SK-N-SH (cell line): Measurements from ENCODE around the gene PBXIP1. TPM values are rescaled to one million over a fixed set of nuclear protein-coding genes. Genes with fewer than 3 reads are reported as not detected.

Source experiments
- CTCF ChIA-PET: fragments of 300-600, 350-600 bp; formaldehyde crosslinking; extraction: SDS; loops from one replicate; lab custom pipeline; 2021; lab: Yijun Ruan, JAX
- POLR2A ChIA-PET: fragments of 350-600 bp; sonication (Branson Sonifier 250); formaldehyde crosslinking; extraction: SDS; loops from one replicate; lab custom pipeline; 2020; ENCODE audit warnings: antibody characterized with exemption, inconsistent platforms; lab: Yijun Ruan, JAX
- DNase-seq: peaks from one replicate; pipeline ENCODE4 v3.0.0; 2012
- H2AFZ ChIP-seq: fragments of 200-600 bp; sonication (generic); 2 replicates; pipeline ENCODE4 v1.8.1; 2016; ENCODE audit warnings: antibody characterized with exemption, mild to moderate bottlenecking, low read depth
- H3F3A ChIP-seq: fragments of 200-600 bp; sonication (generic); replicated peaks from 2 replicates; pipeline ENCODE3; 2016; ENCODE audit warnings: antibody characterized with exemption, mild to moderate bottlenecking; ENCODE audit not compliant: insufficient read depth
- H3K27ac ChIP-seq, 2 experiments: fragments of 200-500 bp in 1 of 2; fragments of 200-600 bp in 1 of 2; sonication (Bioruptor generic) in 1 of 2; sonication (generic), shearing (Covaris generic) in 1 of 2; 2 replicates each; pipeline versions ENCODE4 v1.5.1 to v1.6.1; 2014 to 2016; ENCODE audit warnings: low read depth in 2 of 2, inconsistent platforms in 1 of 2, low read length in 1 of 2, mild to moderate bottlenecking in 1 of 2, mixed read lengths in 1 of 2
- H3K27me3 ChIP-seq: fragments of 200-600 bp; sonication (generic), shearing (Covaris generic); 2 replicates; pipeline ENCODE4 v1.6.1; 2016; ENCODE audit warnings: mixed run types; ENCODE audit not compliant: insufficient read depth
- H3K36me3 ChIP-seq, 2 experiments: fragments of 200-500 bp in 1 of 2; fragments of 200-600 bp in 1 of 2; sonication (Bioruptor generic) in 1 of 2; sonication (generic) in 1 of 2; replicated peaks in 1 of 2; 2 replicates each; pipeline versions ENCODE3 to v1.5.1; 2014 to 2016; ENCODE audit warnings: low read length in 1 of 2, mild to moderate bottlenecking in 1 of 2; ENCODE audit not compliant: insufficient read depth in 2 of 2, control insufficient read depth in 1 of 2
- H3K4me1 ChIP-seq, 2 experiments: fragments of 200-500 bp in 1 of 2; fragments of 200-600 bp in 1 of 2; sonication (Bioruptor generic) in 1 of 2; sonication (generic), shearing (Covaris generic) in 1 of 2; 2 replicates each; pipeline versions ENCODE4 v1.5.1 to v1.6.1; 2014 to 2016; ENCODE audit warnings: low read depth in 1 of 2, low read length in 1 of 2, mixed run types in 1 of 2; ENCODE audit not compliant: insufficient read depth in 2 of 2, control insufficient read depth in 1 of 2
- H3K4me2 ChIP-seq: fragments of 200-600 bp; sonication (generic), shearing (Covaris generic); 2 replicates; pipeline ENCODE4 v1.6.1; 2017; ENCODE audit warnings: mixed run types
- H3K4me3 ChIP-seq, 2 experiments: fragments of 200-500 bp in 1 of 2; fragments of 200-600 bp in 1 of 2; sonication (Bioruptor generic) in 1 of 2; sonication (generic), shearing (Covaris generic) in 1 of 2; 2 replicates each; pipeline versions ENCODE4 v1.5.1 to v1.8.1; 2014 to 2016; ENCODE audit warnings: low read depth in 2 of 2, inconsistent platforms in 1 of 2, low read length in 1 of 2, mild to moderate bottlenecking in 1 of 2, mixed read lengths in 1 of 2, moderate library complexity in 1 of 2
- H3K79me2 ChIP-seq: fragments of 200-600 bp; sonication (generic); 2 replicates; pipeline ENCODE4 v1.8.1; 2017; ENCODE audit warnings: mild to moderate bottlenecking; ENCODE audit not compliant: insufficient read depth
- H3K9ac ChIP-seq: fragments of 200-600 bp; sonication (generic); 2 replicates; pipeline ENCODE4 v1.6.1; 2017; ENCODE audit warnings: mixed run types
- H3K9me2 ChIP-seq: fragments of 200-600 bp; sonication (generic); 2 replicates; pipeline ENCODE4 v1.6.1; 2017; ENCODE audit warnings: mixed run types
- H3K9me3 ChIP-seq: fragments of 200-600 bp; sonication (generic); 2 replicates; pipeline ENCODE4 v1.6.1; 2017; ENCODE audit warnings: mixed run types, mild to moderate bottlenecking, moderate library complexity
- H4K20me1 ChIP-seq: fragments of 200-600 bp; sonication (generic); 2 replicates; pipeline ENCODE4 v1.6.1; 2017; ENCODE audit warnings: mild to moderate bottlenecking, mixed run types; ENCODE audit not compliant: insufficient read depth
- CTCF ChIP-seq: fragments of 200-600 bp; sonication (generic); IDR thresholded peaks from 2 replicates; pipeline ENCODE4 v1.6.1; 2017; ENCODE audit warnings: antibody characterized with exemption, mild to moderate bottlenecking, moderate library complexity
- ELF1 ChIP-seq: IDR thresholded peaks from 2 replicates; pipeline ENCODE4 v1.4.0; 2012
- EP300 ChIP-seq, 2 experiments: IDR thresholded peaks; 2 replicates each; pipeline versions ENCODE4 v1.4.0 to v1.6.1; 2012; ENCODE audit warnings: borderline replicate concordance in 1 of 2, low read depth in 1 of 2, low read length in 1 of 2
- FOXJ3 ChIP-seq: sonication (generic); formaldehyde crosslinking; IDR thresholded peaks from 2 replicates; pipeline ENCODE4 v1.5.1; 2020; ENCODE audit warnings: mild to moderate bottlenecking, missing genetic modification reagents
- GATA2 ChIP-seq: sonication (generic); formaldehyde crosslinking; IDR thresholded peaks from 2 replicates; pipeline ENCODE4 v1.5.0; 2020; ENCODE audit warnings: mild to moderate bottlenecking, missing genetic modification reagents
- MAX ChIP-seq: IDR thresholded peaks from 2 replicates; pipeline ENCODE4 v1.4.0; 2012; ENCODE audit warnings: low read depth
- MXI1 ChIP-seq: IDR thresholded peaks from 2 replicates; pipeline ENCODE4 v1.6.1; 2012; ENCODE audit warnings: mild to moderate bottlenecking, low read depth, low read length, improper control_type of control experiment
- RAD21 ChIP-seq: IDR thresholded peaks from 2 replicates; pipeline ENCODE4 v1.6.1; 2012; ENCODE audit warnings: mild to moderate bottlenecking, low read length
- RCOR1 ChIP-seq: fragments of 150-350 bp; IDR thresholded peaks from 2 replicates; pipeline ENCODE4 v1.6.1; 2017; ENCODE audit warnings: antibody characterized with exemption, low read length
- SIN3A ChIP-seq: IDR thresholded peaks from 2 replicates; pipeline ENCODE4 v1.6.1; 2012; ENCODE audit warnings: low read depth, mild to moderate bottlenecking, low read length, moderate library complexity, borderline replicate concordance
- SMC3 ChIP-seq: IDR thresholded peaks from 2 replicates; pipeline ENCODE4 v1.6.1; 2012; ENCODE audit warnings: low read depth, low read length, improper control_type of control experiment
- TAF1 ChIP-seq: IDR thresholded peaks from 2 replicates; pipeline ENCODE4 v1.6.1; 2012; ENCODE audit warnings: low read depth, mild to moderate bottlenecking, low read length, moderate library complexity, borderline replicate concordance
- USF2 ChIP-seq: fragments of 150-350 bp; IDR thresholded peaks from 2 replicates; pipeline ENCODE4 v1.6.1; 2017; ENCODE audit warnings: antibody characterized with exemption, low read length, low read depth, borderline replicate concordance
- WGBS: methylation state at CpG from one replicate; pipeline ENCODE4 v1.1.6; 2017; ENCODE audit warnings: low lambda C conversion rate; 5-methylcytosine and 5-hydroxymethylcytosine counted together
- polyA plus RNA-seq, 3 experiments: library from polyadenylated mRNA; depleted of rRNA; stranded (reverse); fragments of >200 nt; gene quantifications; 2 replicates each; pipeline ENCODE4 v1.2.3, GENCODE V29; 2012

Gene PBXIP1
- polyA plus RNA-seq, 1 of the 3 experiments (the other 2 are of a cell fraction) = 55.9 TPM

- POLR2A ChIA-PET = interaction anchor here (0.7 to 3.0 kb wide), 7 partner anchors 12 to 44 kb away, joined by 3 to 18 read pairs (median 3); partner anchors contain the start of genes FLAD1, PBXIP1, PYGO2 and SHC1
- H3K27me3 ChIP-seq = no peaks in the 10 kb centered on the region
Observed at GRCh38 chr1:154999571-155000410, 43.9 kb upstream of the PBXIP1 start.

GRCh38 chr1:154998818-154999570 is 43.1 kb upstream of the PBXIP1 start:
- H3K4me2 ChIP-seq = peak overlapping the region; percentile 96
- H3K9me3 ChIP-seq = no peaks in the 10 kb centered on the region
- 34% methylated on average over 24 of the region's 40 CpGs for WGBS
- peak overlapping the region; percentile 54; the same call in 1 of the 2 replicates for H2AFZ ChIP-seq
- H3K4me3 ChIP-seq = peak overlapping the region; percentile 48 to 57; a peak in 3 of 4 replicates
- peak overlapping the region; percentile 7 to 94; a peak in 3 of 4 replicates for H3K27ac ChIP-seq
- peaks cover 27% of the 10 kb centered on the region for H3F3A ChIP-seq
- H3K36me3 ChIP-seq = no peaks in the 10 kb centered on the region
- peak; percentile 78 for DNase-seq
- peak overlapping the region; percentile 2; the same call in 1 of the 2 replicates for H3K9ac ChIP-seq
- no peaks in the 10 kb centered on the region for H3K27me3 ChIP-seq
- ChIA-PET CTCF (interaction anchor here (0.6 to 14.0 kb wide), 33 partner anchors 9 to 518 kb away, joined by 3 to 640 read pairs (median 6); partner anchors contain the start of genes ADAM15, CKS1B, CLK2 and EFNA3), POLR2A (interaction anchor here (0.7 to 3.0 kb wide), 6 partner anchors 11 to 45 kb away, joined by 3 to 18 read pairs (median 5); partner anchors contain the start of genes FLAD1, PBXIP1, PYGO2 and SHC1)
- H3K79me2 ChIP-seq = peaks cover 17% of the 10 kb centered on the region
- H3K9me2 ChIP-seq = no peaks in the 10 kb centered on the region
- no peaks in the 10 kb centered on the region for H4K20me1 ChIP-seq
- H3K4me1 ChIP-seq = peaks cover 13 to 19% of the 10 kb centered on the region in 2 experiments
- TF ChIP-seq ELF1 (no peak), RCOR1 (peak; percentile 56; the same call in 1 of the 2 replicates), FOXJ3 (0 out of 2 replicates have a peak, but pooled peaks have one; percentile 14), SIN3A (peak; percentile 50; the same call in 1 of the 2 replicates), SMC3 (peak; percentile 82), GATA2 (CRISPR knock-in tag) (peak; percentile 12; the same call in 1 of the 2 replicates), USF2 (no peak), MAX (peak; percentile 20; the same call in 1 of the 2 replicates), RAD21 (peak; percentile 70)

More at GRCh38 chr1:154999571-155000410, 43.9 kb upstream of the PBXIP1 start:
- Histone ChIP-seq H3F3A (peaks cover 30% of the 10 kb centered on the region), H3K9me2 (no peaks in the 10 kb centered on the region), H3K9me3 (no peaks in the 10 kb centered on the region), H2AFZ (peak overlapping the region; percentile 70; the same call in 1 of the 2 replicates), H3K79me2 (peaks cover 25% of the 10 kb centered on the region), H3K27ac (peak overlapping the region; percentile 92 to 94), H3K4me2 (peak overlapping the region; percentile 96), H3K4me1 (peaks cover 20 to 24% of the 10 kb centered on the region in 2 experiments), H3K9ac (peak overlapping the region; percentile 40; the same call in 1 of the 2 replicates), H3K4me3 (peak overlapping the region; percentile 57 to 71), H4K20me1 (no peaks in the 10 kb centered on the region)
- 18% methylated on average over 43 of the region's 50 CpGs for WGBS
- CTCF ChIA-PET = interaction anchor here (0.6 to 14.0 kb wide), 33 partner anchors 9 to 519 kb away, joined by 3 to 640 read pairs (median 6); partner anchors contain the start of genes ADAM15, CKS1B, CLK2 and EFNA3
- peak; percentile 64 for DNase-seq
- no peak for TF ChIP-seq EP300 (IDR thresholded peaks at IDR 0.05; ENCODE audit: borderline replicate concordance in 1 of 2, low read depth in 1 of 2, low read length in 1 of 2)
- TF ChIP-seq CTCF = no peak
- 0 out of 2 replicates have a peak, but pooled peaks have one; percentile 14 for TF ChIP-seq TAF1
- TF ChIP-seq MXI1 = peak; percentile 67; the same call in 1 of the 2 replicates
- TF ChIP-seq MAX = peak; percentile 56; the same call in 1 of the 2 replicates
- TF ChIP-seq, all 33 proteins: peak for 3
- no peaks in the 10 kb centered on the region for H3K36me3 ChIP-seq
